ENCODE measurements around the gene SP9. TPM values are rescaled to one million over a fixed set of nuclear protein-coding genes. Genes with fewer than 3 reads are reported as not detected.

SP9 gene
- total and polyA plus RNA-seq, 9 of the 15 experiments (the other 6 are each of a cell fraction or from before 2014, with no cell fraction given) = 0.04 to 0.23 (median 0.11) TPM; not detected in 3

- no peak for TF ChIP-seq PATZ1 (CRISPR knock-in tag; IDR thresholded peaks at IDR 0.05; ENCODE audit: borderline replicate concordance)
- TF ChIP-seq ETV6 (IDR thresholded peaks at IDR 0.05; ENCODE audit: borderline replicate concordance in 1 of 2, low read depth in 2 of 2, low read length in 1 of 2) = no peak
- 0 out of 2 replicates have a peak, but pooled peaks have one; percentile 36 for TF ChIP-seq ETV6 (CRISPR knock-in tag; IDR thresholded peaks at IDR 0.05; ENCODE audit: borderline replicate concordance)
- TF ChIP-seq STAT5B (CRISPR knock-in tag; IDR thresholded peaks at IDR 0.05) = no peak
- no peak for TF ChIP-seq FOXO4 (CRISPR knock-in tag; IDR thresholded peaks at IDR 0.05)
Observed at GRCh38 chr2:174326161-174327020, 8.4 kb upstream of the SP9 start (continued).
